Ovary (tissue), 3 donors: ENCODE measurements around the gene UBE2S.

Source experiments
- CTCF ChIP-seq, 3 donors: fragments of 450-650 bp in 2 of 3; fragments of 200-600 bp in 1 of 3; IDR thresholded peaks; one replicate each; pipeline versions ENCODE4 v1.5.1 to v1.8.0; 2016 to 2022; ENCODE audit warnings: antibody characterized with exemption in 3 of 3, mild to moderate bottlenecking in 1 of 3
- EP300 ChIP-seq: sonication (generic); formaldehyde crosslinking; IDR thresholded peaks from one replicate; pipeline ENCODE4 v1.6.1; 2017; ENCODE audit warnings: antibody characterized with exemption
- POLR2A ChIP-seq: fragments of 450-650 bp; IDR thresholded peaks from one replicate; pipeline ENCODE4 v1.6.1; 2017; ENCODE audit warnings: antibody characterized with exemption, mild to moderate bottlenecking, moderate library complexity
- donor health status: DM: no; HTN: no; CAD: no.

- TF ChIP-seq CTCF (IDR thresholded peaks at IDR 0.05) (no peak), POLR2A (no peak), EP300 (no peak)
These were observed 9.2 kb downstream of the UBE2S start for GRCh38 chr19:55398200-55398925.
